HG02852 (cell line): ENCODE data around the gene RXRA.

Experiments
- ATAC-seq: cut with Tn5 transposase; IDR thresholded peaks from one replicate; pipeline ENCODE4 v1.9.1; 2021; ENCODE audit warnings: mild to moderate bottlenecking, moderate library complexity; ENCODE audit not compliant: unreplicated experiment

The RXRA gene

GRCh38 chr9:134322781-134323241 lies 3.4 kb upstream of the RXRA start:
- ATAC-seq: no peak

DNA sequence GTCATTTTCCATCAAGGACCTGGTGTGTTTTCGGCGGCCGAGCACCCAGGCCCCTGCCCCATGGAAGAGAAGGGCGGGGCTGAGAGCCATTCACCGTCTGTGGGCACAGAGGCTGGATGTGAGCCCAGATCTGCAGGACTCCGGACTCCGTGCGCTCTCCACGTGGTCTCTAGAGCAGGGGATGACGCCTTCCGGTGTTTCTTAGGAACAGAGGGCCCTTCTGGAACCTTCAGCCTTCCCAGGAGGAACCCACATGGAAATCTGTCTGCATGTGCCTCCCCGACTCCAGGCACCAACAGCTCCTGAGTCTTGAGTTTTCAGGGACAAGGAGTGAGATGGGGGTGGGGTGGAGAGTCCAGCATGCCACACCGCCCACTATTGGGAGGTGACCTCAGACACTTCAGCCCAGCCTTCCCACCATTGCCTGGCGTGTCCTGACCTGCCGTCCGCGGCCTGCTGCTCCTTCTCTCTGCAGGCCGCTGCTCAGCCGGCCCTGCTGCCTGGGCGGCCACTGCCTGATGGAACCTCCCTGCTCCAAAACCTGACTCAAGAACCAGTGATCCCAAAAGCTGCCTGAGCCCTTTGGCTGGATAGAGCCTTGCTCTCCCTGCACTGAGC lies 2.4 kb upstream of the RXRA start:
- ATAC-seq: no peak

- ATAC-seq: no peak
Observed at GRCh38 chr9:134324359-134325095, 1.7 kb upstream of the RXRA start.

GRCh38 chr9:134325096-134325812 lies 1.0 kb upstream of the RXRA start:
- ATAC-seq: no peak

- ATAC-seq: no peak
Observed at GRCh38 chr9:134326724-134327601, 708 bp downstream of the RXRA start.

- ATAC-seq: no peak
Observed at GRCh38 chr9:134327671-134328231, 1.5 kb downstream of the RXRA start.

GRCh38 chr9:134328341-134328840 lies 2.1 kb downstream of the RXRA start:
- ATAC-seq: no peak

DNA sequence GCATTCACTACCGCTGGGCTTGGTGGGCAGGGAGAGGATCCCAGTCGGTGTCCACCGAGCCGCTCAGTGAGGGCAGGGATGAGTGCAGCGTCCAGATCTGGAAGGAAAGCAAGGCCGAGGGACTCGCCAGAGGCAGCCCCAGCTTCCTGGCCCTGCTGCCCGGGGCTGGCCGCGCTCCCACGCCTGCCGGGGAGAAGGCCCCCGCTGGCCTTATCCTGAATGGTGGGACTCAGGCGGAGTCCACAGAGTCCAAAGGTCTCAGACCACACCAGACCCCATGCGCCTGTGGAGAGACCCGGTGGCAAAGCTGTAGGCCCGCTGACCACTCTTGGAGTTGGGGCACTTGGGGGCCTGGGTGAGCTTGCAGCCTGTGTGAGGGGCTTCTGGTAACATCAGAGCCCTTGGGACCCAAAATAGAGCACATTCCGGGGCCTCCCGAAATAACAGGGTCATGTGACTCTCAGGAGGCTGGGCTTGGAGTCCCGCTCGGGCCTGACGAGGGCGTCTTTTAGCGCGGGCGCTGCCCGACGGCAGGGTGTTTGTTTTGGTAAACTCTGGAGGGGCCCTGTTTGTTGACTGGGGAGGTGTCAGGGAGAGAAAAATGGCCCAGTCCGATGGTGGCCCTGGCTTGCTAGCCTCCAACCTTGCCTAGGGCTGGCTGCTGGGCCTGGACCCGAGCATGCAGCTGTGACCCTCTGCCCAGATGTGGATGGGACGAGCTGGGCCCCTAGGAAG lies 2.8 kb downstream of the RXRA start:
- ATAC-seq: no peak

- no peak for ATAC-seq
Observed at GRCh38 chr9:134329576-134329855, 3.3 kb downstream of the RXRA start.

DNA sequence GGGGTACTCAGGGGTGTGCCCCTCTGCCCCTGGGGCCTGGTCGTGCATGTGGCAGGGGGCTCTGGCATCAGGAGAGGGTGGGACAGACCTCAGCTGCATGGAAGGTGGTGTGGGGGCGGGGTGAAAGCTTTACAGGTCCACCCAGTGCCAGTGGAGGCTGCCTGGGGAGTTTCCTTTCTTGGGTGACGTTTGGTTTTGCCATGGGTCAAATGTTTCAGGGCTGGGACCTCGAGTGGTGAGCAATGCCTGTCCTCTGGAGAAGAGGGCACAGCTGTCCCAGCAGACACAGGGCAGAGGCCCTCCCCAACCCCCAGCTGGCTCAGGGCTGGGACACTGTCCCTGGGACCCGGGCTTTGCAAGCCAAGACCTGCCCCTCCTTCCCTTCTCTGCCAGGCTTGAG lies 3.6 kb downstream of the RXRA start:
- ATAC-seq: no peak

- ATAC-seq: no peak
Observed at GRCh38 chr9:134330590-134330989, 4.3 kb downstream of the RXRA start.

DNA sequence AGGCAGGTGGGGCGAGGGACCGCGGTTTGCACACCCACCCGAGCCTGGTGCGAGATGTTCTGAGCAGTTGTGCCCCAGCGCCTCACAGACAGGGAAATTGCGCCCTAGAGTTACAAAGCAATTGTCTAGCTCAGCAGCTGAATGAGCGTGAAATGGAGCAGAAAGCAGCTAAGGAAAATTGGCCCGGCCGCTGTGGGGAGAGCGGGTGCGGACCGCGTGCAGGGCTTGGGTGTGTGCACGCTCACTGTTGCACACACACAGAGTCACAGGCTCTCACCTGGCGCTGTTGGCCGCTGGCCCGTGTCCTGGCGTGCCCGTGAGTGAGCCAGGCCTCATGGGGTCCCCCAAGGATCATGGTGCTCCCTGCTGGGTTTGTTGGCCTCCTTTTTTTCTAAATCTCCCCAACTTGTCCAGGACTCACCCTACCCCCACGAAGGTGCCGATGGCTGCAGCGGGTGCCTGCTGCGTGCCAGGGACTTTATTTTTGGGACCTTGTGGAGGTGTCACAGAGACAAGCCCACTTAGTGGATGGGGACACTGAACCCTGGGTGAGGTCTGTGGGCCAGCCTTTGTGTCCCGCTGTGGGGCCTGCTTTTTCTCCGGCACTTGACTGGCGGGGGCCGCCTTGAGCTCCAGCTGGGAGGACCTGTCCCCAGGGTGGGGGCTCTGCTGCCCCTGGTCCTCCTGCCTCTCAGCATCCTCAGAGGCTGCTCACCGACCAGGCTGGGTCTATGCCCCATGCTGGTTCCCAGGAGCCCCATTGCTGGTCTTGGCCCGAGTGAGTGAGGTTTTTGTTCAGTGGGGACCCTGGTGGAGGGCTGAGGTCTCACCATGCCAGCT lies 5.2 kb downstream of the RXRA start:
- ATAC-seq: no peak

DNA sequence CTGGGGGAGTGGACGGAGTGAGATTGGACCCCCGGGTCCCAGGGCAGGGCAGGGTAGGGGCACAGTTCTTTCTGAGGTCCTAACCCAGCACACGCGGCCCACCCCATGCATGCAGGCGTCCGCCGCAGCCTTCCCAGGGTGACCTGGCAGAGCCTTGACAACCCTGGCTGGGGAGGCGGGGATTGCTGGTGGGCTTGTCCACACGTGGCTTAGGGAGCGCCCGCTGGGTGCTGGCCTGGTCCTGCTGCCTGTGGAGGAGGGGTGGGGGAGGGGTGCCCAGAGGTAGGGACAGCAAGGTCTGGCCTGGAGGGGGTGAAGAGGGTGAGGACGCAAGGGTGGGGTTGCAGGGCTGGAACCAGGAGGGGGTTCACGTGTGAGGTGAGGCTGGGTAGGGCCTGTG lies 6.0 kb downstream of the RXRA start:
- no peak for ATAC-seq

GRCh38 chr9:134332841-134333233 lies 6.6 kb downstream of the RXRA start:
- no peak for ATAC-seq

GRCh38 chr9:134333234-134333873 lies 7.1 kb downstream of the RXRA start:
- ATAC-seq: no peak

- ATAC-seq: no peak
Observed at GRCh38 chr9:134333874-134334581, 7.8 kb downstream of the RXRA start.

- no peak for ATAC-seq
Observed at GRCh38 chr9:134335061-134335460, 8.8 kb downstream of the RXRA start.
